ENCODE data around the gene ADGRG2. TPM values are rescaled to one million over a fixed set of nuclear protein-coding genes. Genes with fewer than 3 reads are reported as not detected.

The ADGRG2 gene
- total and polyA plus RNA-seq, 9 of the 15 experiments (the other 6 are each of a cell fraction or from before 2014, with no cell fraction given), result 0.03 TPM; not detected in 8

DNA sequence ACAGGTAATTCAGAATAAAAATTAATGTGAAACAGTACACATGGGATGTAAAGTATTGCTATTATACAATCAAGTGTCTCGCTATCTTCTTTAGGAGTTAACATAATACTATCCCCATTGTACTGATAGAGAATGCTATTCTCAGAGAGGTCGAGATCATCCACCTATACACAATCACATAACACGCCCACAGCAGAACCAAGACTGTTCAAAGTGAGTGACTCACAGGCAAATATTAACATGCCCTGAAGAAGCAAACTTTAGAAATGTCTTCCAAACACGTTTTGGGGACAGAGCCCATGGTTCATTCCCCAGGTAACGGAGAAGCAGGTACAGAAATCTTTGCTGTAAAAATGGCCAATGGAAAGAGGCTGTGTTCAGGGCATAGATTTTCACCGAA, 88.2 kb downstream of the ADGRG2 start:
- H3K9me3 ChIP-seq (replicated peaks; ENCODE audit: control insufficient read depth, insufficient read depth, low read depth, low read length), result no peaks in the 10 kb centered on the region
- ATAC-seq (no peak), FAIRE-seq (no peak), DNase-seq (ENCODE audit: extremely low read depth in 1 of 4, low spot score in 3 of 4) (no peak)
- POLR2A ChIA-PET, result interaction anchor here (0.6 kb wide), 1 partner anchor 387 kb away, joined by 3 read pairs; no protein-coding TSS in a partner anchor
- WGBS (ENCODE audit: insufficient coverage, low coverage, missing lambda C conversion rate), result 0% methylated on average over 6 of the region's 6 CpGs
- CTCF ChIA-PET (ENCODE audit: low intra/inter-chr PET ratio), result no interaction called here
- H3K4me1 ChIP-seq (replicated peaks in 1 of 2; ENCODE audit: control insufficient read depth in 2 of 2, insufficient read depth in 2 of 2, low read length in 2 of 2), result no peaks in the 10 kb centered on the region
- TF ChIP-seq GATAD2A (IDR thresholded peaks at IDR 0.05), result no peak
- TF ChIP-seq, protein P1, sequence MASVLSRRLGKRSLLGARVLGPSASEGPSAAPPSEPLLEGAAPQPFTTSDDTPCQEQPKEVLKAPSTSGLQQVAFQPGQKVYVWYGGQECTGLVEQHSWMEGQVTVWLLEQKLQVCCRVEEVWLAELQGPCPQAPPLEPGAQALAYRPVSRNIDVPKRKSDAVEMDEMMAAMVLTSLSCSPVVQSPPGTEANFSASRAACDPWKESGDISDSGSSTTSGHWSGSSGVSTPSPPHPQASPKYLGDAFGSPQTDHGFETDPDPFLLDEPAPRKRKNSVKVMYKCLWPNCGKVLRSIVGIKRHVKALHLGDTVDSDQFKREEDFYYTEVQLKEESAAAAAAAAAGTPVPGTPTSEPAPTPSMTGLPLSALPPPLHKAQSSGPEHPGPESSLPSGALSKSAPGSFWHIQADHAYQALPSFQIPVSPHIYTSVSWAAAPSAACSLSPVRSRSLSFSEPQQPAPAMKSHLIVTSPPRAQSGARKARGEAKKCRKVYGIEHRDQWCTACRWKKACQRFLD (CRISPR knock-in tag; IDR thresholded peaks at IDR 0.05), result no peak
- TF ChIP-seq ZSCAN32 (CRISPR knock-in tag; IDR thresholded peaks at IDR 0.05), result no peak
- TF ChIP-seq, protein P2, sequence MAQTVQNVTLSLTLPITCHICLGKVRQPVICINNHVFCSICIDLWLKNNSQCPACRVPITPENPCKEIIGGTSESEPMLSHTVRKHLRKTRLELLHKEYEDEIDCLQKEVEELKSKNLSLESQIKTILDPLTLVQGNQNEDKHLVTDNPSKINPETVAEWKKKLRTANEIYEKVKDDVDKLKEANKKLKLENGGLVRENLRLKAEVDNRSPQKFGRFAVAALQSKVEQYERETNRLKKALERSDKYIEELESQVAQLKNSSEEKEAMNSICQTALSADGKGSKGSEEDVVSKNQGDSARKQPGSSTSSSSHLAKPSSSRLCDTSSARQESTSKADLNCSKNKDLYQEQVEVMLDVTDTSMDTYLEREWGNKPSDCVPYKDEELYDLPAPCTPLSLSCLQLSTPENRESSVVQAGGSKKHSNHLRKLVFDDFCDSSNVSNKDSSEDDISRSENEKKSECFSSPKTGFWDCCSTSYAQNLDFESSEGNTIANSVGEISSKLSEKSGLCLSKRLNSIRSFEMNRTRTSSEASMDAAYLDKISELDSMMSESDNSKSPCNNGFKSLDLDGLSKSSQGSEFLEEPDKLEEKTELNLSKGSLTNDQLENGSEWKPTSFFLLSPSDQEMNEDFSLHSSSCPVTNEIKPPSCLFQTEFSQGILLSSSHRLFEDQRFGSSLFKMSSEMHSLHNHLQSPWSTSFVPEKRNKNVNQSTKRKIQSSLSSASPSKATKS (CRISPR knock-in tag; IDR thresholded peaks at IDR 0.05), result no peak
- TF ChIP-seq ZNF3 (CRISPR knock-in tag; IDR thresholded peaks at IDR 0.05), result no peak
- TF ChIP-seq CSDE1 (IDR thresholded peaks at IDR 0.05), result no peak
- no peak for TF ChIP-seq RFX7 (CRISPR knock-in tag; IDR thresholded peaks at IDR 0.05)
- no peak for TF ChIP-seq EZH2 (IDR thresholded peaks at IDR 0.05; ENCODE audit: borderline replicate concordance, low read depth, low read length)
- no peak overlapping the region for H3K9ac ChIP-seq (ENCODE audit: insufficient read depth in 1 of 2, low read depth in 2 of 2, low read length in 2 of 2)
- H2AFZ ChIP-seq (ENCODE audit: low read depth, low read length), result no peak overlapping the region
- intact Hi-C loops (cut with micrococcal nuclease), result no loop called here
- no peak overlapping the region for H3K4me2 ChIP-seq (ENCODE audit: insufficient read depth, low read length)
- H3K9me1 ChIP-seq (ENCODE audit: control insufficient read depth, insufficient read depth, low read length), result no peaks in the 10 kb centered on the region
- H3K79me2 ChIP-seq (ENCODE audit: control insufficient read depth, insufficient read depth, low read length), result no peaks in the 10 kb centered on the region
- in situ Hi-C loops (cut with MboI), result no loop called here
- H4K20me1 ChIP-seq (replicated peaks; ENCODE audit: control insufficient read depth, insufficient read depth, low read length), result no peaks in the 10 kb centered on the region
- no TSS peak for BruUV-seq (replicated peaks)
- H3K27me3 ChIP-seq (ENCODE audit: control insufficient read depth in 2 of 2, insufficient read depth in 2 of 2, low read length in 2 of 2), result no peaks in the 10 kb centered on the region; a peak in 1 of 5 replicates
- H3K27ac ChIP-seq (ENCODE audit: extremely low read depth, low read depth, low read length), result no peak overlapping the region
- H3K36me3 ChIP-seq (ENCODE audit: control insufficient read depth, insufficient read depth, low read length), result no peaks in the 10 kb centered on the region
- H3K4me3 ChIP-seq, result no peak overlapping the region

Measured in K562 (cell line).